Panc1 (cell line): ENCODE measurements around the gene SNRPA. TPM values are rescaled to one million over a fixed set of nuclear protein-coding genes. Genes with fewer than 3 reads are reported as not detected.
"Not testable (repeated sequence)": the region's sequence is repeated elsewhere in the genome, so short reads cannot be mapped to it uniquely, and the experiment has no call there.

ENCODE experiments used
- ATAC-seq: fragments of 200-7000 bp; cut with Tn5 transposase; 2 replicates; pipeline ENCODE4 v1.9.1; 2020; ENCODE audit warnings: mild to moderate bottlenecking, moderate library complexity
- BruUV-seq: library from RNA; stranded (reverse); fragments of 400-500 nt; replicated peaks from 2 replicates; lab custom pipeline; 2021; lab: Mats Ljungman, UMichigan
- CTCF ChIA-PET: fragments of 300-600 bp; sonication (Branson Sonifier 250); formaldehyde crosslinking; loops from one replicate; lab custom pipeline; 2022; ENCODE audit warnings: antibody characterized with exemption; lab: Charles Lee
- POLR2A ChIA-PET: fragments of 300-600 bp; sonication (Branson Sonifier 250); formaldehyde crosslinking; loops from one replicate; lab custom pipeline; 2022; ENCODE audit warnings: antibody characterized with exemption; lab: Charles Lee
- DNase-seq: peaks from one replicate; pipeline ENCODE4 v3.0.0-alpha.2; 2010; ENCODE audit warnings: low read depth, low spot score
- H3K27ac ChIP-seq: 2 replicates; pipeline ENCODE4 v1.5.1; 2011; ENCODE audit warnings: mild to moderate bottlenecking, low read length, inconsistent platforms
- H3K27me3 ChIP-seq: fragments of 200-500 bp; sonication (Bioruptor generic); 2 replicates; pipeline ENCODE4 v1.6.0; 2014; ENCODE audit warnings: low read length, inconsistent platforms; ENCODE audit not compliant: control insufficient read depth, insufficient read depth
- H3K36me3 ChIP-seq: fragments of 200-500 bp; sonication (Bioruptor generic); 2 replicates; pipeline ENCODE4 v1.5.1; 2014; ENCODE audit warnings: inconsistent platforms, mild to moderate bottlenecking, low read length, moderate library complexity; ENCODE audit not compliant: control insufficient read depth, insufficient read depth
- H3K4me1 ChIP-seq: 2 replicates; pipeline ENCODE4 v1.5.1; 2011; ENCODE audit warnings: inconsistent platforms, mild to moderate bottlenecking, low read length, moderate library complexity; ENCODE audit not compliant: control insufficient read depth, insufficient read depth
- H3K4me3 ChIP-seq, 2 experiments: 2 replicates each; pipeline ENCODE4 v1.5.1; 2011 to 2012; ENCODE audit warnings: low read depth in 2 of 2, low read length in 2 of 2, mild to moderate bottlenecking in 2 of 2, inconsistent platforms in 1 of 2, moderate library complexity in 1 of 2
- H3K9me3 ChIP-seq: fragments of 200-500 bp; sonication (Bioruptor generic); 2 replicates; pipeline ENCODE4 v1.5.1; 2014; ENCODE audit warnings: low read depth, mild to moderate bottlenecking, inconsistent platforms, low read length, moderate library complexity; ENCODE audit not compliant: control insufficient read depth, insufficient read depth
- CTCF ChIP-seq: fragments of 450-650 bp; IDR thresholded peaks from 2 replicates; pipeline ENCODE4 v1.5.1; 2017; ENCODE audit warnings: mild to moderate bottlenecking
- POLR2AphosphoS5 ChIP-seq: IDR thresholded peaks from 2 replicates; pipeline ENCODE4 v1.6.1; 2012; ENCODE audit warnings: mild to moderate bottlenecking, low read depth, low read length, moderate library complexity
- REST ChIP-seq, 2 experiments: IDR thresholded peaks; 2 replicates each; pipeline ENCODE4 v1.6.1; 2011 to 2012; ENCODE audit warnings: low read depth in 2 of 2, control low read depth in 1 of 2, low read length in 1 of 2, mild to moderate bottlenecking in 1 of 2, moderate library complexity in 1 of 2; ENCODE audit not compliant: insufficient read depth in 1 of 2
- SIN3A ChIP-seq: IDR thresholded peaks from 2 replicates; pipeline ENCODE4 v1.6.1; 2012; ENCODE audit warnings: low read depth, mild to moderate bottlenecking, low read length, moderate library complexity, borderline replicate concordance; ENCODE audit not compliant: insufficient read depth
- TCF7L2 ChIP-seq: IDR thresholded peaks from 2 replicates; pipeline ENCODE4 v1.6.1; 2011; ENCODE audit warnings: mild to moderate bottlenecking, low read depth, low read length, inconsistent platforms
- in situ Hi-C: cut with HindIII; loops from 2 replicates; pipeline ENCODE4 v1.10.0; 2016; ENCODE audit warnings: low sequenced_read_pairs, low pct_unique_long_range_greater_than_20kb
- intact Hi-C: fragments of 100-400 bp; cut with micrococcal nuclease; formaldehyde crosslinking; loops from one replicate; pipeline ENCODE4 v1.10.0; 2022; ENCODE audit not compliant: unreplicated experiment
- total RNA-seq: library from RNA; stranded (reverse); gene quantifications from one replicate; pipeline ENCODE4 v1.2.1, GENCODE V29; 2021; ENCODE audit not compliant: unreplicated experiment

The SNRPA gene
- total RNA-seq, 1 experiment from 2014 or later, result 104 TPM

GRCh38 chr19:40726279-40726678, 24.7 kb upstream of the SNRPA start:
- no TSS peak for BruUV-seq
- Histone ChIP-seq H3K27me3 (no peaks in the 10 kb centered on the region), H3K9me3 (no peaks in the 10 kb centered on the region), H3K36me3 (no peaks in the 10 kb centered on the region), H3K4me3 (no peak overlapping the region), H3K4me1 (no peaks in the 10 kb centered on the region), H3K27ac (no peak overlapping the region)
- intact Hi-C loops, result no loop called here
- in situ Hi-C loops, result no loop called here
- ChIA-PET POLR2A (no interaction called here), CTCF (no interaction called here)
- no peak for ATAC-seq
- DNase-seq, result no peak
- TF ChIP-seq TCF7L2 (no peak), CTCF (no peak), REST (IDR thresholded peaks at IDR 0.05; ENCODE audit: insufficient read depth in 1 of 2, low read depth in 2 of 2, low read length in 1 of 2) (no peak), POLR2AphosphoS5 (no peak), SIN3A (no peak)

GRCh38 chr19:40730065-40730464, 20.9 kb upstream of the SNRPA start:
- BruUV-seq, H3K9me3 ChIP-seq, in situ Hi-C loops, H3K4me3 ChIP-seq, intact Hi-C loops, POLR2A ChIA-PET, H3K27me3 ChIP-seq, H3K36me3 ChIP-seq, H3K4me1 ChIP-seq, H3K27ac ChIP-seq, DNase-seq, ATAC-seq, CTCF ChIA-PET: not testable (repeated sequence)

GRCh38 chr19:40732304-40732703, 18.7 kb upstream of the SNRPA start:
- DNase-seq, ATAC-seq, CTCF ChIA-PET, intact Hi-C loops, H3K4me3 ChIP-seq, H3K27ac ChIP-seq, BruUV-seq, POLR2A ChIA-PET, in situ Hi-C loops, H3K27me3 ChIP-seq, H3K9me3 ChIP-seq, H3K4me1 ChIP-seq, H3K36me3 ChIP-seq: not testable (repeated sequence)
